Stimulated activated CD4-positive, alpha-beta T cell treated with anti-CD3 and anti-CD28 coated beads, Interleukin-1b, Interleukin-23, amount 100 ng/mL, for 1 hour (primary cell): Measurements from ENCODE around the gene MXRA8.

Experiments
- DNase-seq, 2 donors: peaks; one replicate each; pipeline ENCODE4 v3.0.0-alpha.2; 2020; ENCODE audit warnings: low read depth in 2 of 2

MXRA8 gene

DNA sequence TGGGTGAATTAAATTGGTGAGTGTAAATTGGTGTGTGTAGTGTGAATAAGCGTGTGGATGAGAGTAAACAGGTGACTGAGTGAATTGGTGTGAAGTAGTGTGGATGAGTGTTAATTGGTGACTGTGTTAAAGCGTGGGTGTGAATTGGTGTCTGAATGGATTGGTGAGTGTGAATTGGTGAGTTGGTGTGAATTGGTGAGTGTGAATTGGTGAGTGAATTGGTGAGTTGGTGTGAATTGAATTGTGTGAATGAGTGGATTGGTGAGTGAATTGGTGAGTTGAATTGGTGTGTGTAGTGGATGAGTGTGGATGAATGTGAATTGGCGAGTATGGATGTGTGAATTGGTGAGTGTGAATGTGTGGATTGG, 8.3 kb upstream of the MXRA8 start:
- no peak for DNase-seq

- DNase-seq, result no peak
Measured at GRCh38 chr1:1365875-1366698, 7.7 kb upstream of the MXRA8 start.

DNA sequence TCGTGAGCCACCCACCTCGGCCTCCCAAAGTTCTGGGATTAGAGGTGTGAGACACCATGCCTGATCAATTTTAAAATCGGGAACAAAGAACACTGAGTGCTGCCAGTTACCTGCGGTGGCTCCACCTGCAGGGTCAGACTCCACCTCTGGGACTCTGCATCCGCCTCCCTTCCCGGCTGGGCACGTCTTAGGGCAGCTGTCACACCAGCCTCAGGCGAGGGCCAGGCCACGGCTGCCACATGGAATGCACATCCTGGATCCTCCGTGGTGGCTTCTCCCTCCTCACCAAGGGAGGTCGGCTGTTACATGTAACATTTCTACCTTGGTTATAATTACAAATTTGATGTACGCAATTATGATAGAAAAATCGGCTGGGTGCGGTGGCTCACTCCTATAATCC, 5.9 kb upstream of the MXRA8 start:
- no peak for DNase-seq

- DNase-seq, result no peak
Measured at GRCh38 chr1:1361982-1362423, 3.6 kb upstream of the MXRA8 start.

DNA sequence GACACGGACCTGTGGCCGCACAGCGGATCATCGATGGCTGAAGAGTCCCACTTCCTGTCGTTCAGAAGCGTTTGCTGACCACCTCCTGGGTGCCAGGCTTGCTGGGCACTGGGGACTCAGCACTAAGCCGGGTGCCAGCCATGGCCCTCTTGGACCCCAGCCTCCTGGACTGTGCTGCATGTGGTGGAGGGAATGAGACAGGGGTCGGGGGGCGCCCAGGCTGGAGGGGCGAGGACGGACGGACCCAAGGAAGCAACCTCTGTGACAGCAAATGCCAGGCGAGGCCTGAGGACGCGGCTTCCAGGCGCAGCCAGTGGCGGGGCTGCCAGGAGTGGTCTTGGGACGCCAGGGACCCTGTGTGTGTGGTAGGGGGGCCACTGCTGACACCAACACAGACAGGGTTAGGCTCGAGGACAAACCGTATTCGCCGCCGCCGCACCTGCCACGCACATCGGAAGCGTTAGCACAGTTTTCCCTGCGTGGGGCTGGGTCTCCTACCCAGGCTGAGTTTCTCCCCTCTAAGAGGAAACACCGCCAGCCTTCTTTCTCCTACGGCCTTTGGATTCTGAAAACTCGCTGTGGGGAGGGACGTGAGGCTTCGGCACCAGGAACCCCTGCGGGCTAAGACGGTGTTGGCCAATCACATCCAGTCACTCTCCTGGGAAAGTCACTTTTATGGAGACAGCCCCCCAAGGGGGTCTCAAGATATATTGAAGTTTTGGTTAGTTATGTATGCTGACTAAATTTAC, 3.1 kb upstream of the MXRA8 start:
- no peak for DNase-seq

DNA sequence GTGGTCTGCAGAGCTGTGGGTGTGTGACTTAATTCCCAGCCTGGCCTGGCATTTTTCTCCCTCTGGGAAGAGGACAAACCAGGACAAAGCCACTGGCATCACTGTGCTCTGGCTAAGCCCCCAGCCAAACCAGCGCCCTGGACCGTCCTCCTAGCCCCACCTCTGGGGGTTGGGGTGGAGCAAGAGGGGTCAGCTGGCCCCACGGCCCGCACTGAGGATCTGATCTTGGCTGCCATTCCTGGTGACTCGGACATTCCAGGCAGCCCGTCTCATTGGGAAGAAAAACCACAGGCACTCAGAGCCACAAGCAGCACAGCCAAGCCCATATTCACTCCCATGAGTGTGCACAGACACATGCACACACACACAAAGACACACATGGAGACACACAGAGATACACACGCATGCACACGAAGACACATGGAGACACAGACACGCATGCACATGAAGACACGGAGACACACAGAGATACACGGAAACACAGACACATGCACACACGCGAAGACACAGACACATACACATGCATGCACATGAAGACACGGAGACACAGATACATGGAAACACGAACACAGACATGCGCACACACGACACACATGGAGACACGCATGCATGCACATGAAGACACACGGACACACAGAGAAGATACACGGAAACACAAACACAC, 2.3 kb upstream of the MXRA8 start:
- no peak for DNase-seq

DNA sequence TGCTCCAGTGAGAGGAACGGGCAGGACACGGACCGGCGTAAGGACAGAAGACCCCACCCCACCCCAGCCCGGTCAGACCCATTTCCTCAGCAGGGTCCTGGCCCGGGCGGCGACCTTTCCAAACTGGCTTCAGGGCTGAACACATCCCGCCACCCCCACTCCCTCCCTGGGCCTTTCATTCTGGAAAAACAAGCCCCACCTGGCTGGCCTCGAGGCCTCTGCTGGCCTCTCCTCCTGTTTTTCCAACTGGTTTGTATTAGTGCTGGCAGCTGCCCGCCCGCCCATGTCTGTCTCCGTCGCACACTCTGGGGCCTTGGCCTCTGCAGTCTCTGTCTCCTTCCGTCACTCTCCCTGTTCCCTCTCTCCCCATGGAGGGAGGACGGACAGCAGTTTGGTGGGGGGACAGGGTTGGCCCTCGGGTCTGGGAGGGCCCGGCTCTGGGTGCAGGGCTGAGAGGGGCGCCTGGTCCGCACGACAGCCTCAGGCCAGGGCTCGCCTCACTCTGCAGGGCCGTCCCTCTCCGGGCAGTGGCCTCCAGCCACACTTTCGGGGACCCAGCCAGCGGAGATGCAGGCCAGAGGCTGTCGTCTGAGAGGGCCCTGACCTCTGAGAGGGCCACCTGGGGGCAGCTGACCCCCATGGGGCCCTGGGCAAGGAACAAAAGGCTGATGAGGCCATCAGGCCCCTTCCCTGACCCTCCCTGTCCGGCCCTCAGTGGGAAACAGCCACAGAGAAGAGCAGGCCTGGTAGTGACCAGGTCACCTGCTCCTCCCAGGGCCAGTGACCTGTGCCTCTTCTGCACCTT, 1.5 kb upstream of the MXRA8 start:
- no peak for DNase-seq

DNA sequence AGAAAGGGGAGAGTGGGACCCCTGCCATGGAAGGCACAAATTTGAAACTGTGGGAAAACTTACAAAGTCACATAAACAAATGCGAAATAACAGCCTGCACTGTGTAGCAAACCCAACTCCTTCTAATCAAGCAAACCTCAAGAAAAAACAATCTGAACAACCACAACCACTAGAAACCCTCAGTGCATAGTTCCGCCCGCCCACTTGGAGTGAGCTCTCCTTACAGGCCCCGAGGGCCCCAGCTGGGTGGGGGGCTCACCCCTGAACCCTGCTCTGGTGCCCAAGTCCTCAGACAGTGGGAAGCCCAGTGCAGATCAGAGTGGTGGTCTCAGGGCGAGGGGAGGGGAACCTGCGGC, 931 bp upstream of the MXRA8 start:
- no peak for DNase-seq

GRCh38 chr1:1357871-1358432, 403 bp downstream of the MXRA8 start:
- no peak for DNase-seq

- DNase-seq, result no peak
Measured at GRCh38 chr1:1356796-1357401, 1.5 kb downstream of the MXRA8 start.

GRCh38 chr1:1356166-1356795, 2.1 kb downstream of the MXRA8 start:
- DNase-seq, result no peak

GRCh38 chr1:1355416-1355815, 2.9 kb downstream of the MXRA8 start:
- no peak for DNase-seq

DNA sequence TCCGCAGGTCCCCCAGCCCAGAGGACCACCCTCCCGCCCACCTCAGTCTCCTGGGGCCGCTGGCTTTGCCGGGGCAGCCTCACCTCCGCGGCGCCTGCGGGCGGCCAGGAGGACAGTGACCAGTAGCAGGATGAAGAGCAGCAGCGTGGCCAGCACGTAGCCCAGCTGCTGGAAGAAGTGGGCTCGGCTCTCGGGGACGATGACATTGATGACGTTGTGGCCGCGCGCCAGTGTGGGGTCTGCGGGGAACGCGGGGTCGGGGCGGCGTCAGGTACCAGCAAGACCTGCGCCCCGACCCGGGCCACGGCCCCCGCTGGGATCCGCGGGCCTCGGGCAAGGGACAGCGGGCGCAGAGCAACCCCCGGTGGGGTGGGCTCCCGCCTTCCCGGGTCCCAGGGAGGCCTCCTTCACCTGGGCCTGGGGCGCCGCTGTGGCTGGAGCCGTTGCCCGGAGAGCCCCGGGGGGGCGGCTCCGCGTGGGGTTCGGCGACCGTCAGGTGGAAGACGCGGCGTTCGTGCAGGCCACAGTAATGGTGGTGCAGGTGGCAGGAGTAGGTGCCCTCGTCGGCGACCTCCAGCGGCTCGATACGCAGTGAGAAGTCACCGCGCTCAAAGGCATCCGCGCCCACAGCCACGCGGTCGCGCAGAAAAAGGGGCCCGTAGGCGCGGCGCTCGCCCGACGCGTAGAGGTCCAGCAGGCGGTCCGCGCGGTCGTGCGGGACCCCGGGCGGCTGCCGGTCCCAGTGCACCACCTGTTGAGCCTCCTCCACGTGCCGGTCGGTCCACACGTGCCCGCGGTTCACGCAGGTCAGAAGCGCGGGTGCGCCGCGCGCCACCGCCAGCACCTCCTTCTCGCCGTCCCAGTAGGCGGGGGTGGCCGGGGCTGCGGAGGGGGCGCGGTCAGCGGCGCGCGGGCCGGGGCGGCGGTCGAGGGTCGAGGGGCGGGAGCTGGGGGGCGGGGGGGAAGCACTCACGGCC, 3.8 kb downstream of the MXRA8 start:
- DNase-seq, result no peak

DNA sequence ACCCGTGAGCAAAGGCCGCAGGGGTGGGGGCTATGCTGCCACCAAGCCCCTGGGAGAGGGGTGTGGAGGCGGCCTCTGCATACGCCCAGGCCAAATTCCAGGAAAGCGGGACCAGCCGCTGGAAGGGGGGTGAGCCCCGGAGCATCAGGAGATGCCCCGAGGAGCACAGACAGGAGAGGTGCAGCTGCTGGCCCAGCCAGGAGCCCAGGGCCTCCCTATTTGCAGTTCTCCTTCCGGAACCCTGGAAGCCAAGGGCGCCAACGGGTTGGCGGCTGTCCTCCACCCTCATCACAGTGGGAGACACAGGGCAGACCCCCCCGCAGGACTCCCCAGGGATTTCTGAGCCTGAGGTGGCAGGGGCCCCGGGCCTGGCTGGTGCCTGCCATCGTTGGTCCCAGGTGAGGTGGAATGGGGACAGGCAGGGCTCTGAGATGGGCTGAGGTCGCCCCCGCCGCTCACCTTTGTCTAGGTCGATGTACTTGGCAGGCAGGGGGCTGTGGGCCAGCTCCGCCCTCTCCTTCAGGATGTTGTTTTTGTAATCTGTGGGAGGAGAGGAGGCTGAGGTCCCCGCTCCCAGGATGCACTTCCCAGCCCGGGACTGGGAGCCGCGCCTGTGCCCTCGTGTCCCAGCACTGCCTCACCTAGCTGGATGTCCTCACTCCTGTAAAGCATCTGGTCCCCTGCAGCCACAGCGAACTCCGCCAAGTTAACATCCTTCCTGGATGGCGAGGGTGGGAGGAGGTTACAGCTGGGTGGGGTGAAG, 4.8 kb downstream of the MXRA8 start:
- DNase-seq, result no peak

GRCh38 chr1:1352786-1353388, 5.5 kb downstream of the MXRA8 start:
- DNase-seq, result no peak

DNA sequence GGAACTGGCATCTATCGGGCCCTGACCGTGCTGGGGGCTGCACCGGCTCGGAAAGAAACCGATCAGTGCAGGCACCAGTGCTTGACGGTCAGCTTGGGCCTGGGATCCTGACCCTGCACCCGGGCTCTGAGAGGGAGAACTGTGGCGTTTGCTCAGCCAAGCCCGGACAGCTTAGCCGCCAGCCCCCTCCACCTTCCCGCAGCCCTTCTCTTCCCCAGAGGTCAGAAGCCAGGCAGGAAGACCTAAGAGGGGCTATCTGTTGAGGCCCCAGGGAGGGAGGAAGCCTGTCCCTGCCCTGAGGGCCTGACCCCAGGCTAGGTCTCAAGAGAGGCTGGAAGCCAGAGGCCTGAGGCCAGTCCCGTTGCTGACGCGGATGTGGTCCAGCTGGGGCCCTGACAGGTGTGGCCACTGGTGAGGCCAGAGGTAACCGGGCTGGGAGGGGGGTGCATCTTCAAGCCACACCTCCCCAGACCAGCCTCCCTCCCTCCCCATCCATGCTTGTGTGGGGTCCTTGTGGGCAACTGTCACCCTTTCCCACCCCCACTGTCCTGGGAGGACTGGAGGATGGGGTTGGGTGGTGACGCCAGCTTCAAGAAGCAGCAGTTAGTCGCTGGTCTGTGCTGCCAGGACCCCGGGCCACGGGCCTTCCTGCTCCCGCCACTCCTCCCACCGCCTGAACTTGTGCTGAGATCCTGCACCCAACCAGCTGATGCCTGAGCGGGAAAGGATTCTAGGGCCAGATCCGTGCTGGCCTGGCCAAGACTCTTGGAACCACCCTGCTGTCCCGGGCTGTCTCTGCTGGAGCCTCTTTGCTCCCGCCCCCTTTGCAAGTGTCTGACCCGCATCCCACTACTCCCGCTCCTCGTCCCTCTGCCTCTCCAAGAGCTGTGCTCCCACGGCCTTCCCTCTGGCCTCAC, 6.6 kb downstream of the MXRA8 start:
- no peak for DNase-seq
